ENCODE results near the gene SHISA9. TPM values are rescaled to one million over a fixed set of nuclear protein-coding genes. Genes with fewer than 3 reads are reported as not detected.
A peak's percentile ranks its signal among the peaks of the same experiment; 100 is the strongest.

Gene SHISA9
- total RNA-seq, 2 experiments from 2014 or later, result 0.02 TPM; not detected in 1

GRCh38 chr16:12901204-12901596 lies 198 bp upstream of the SHISA9 start:
- Mint-ChIP-seq H3K36me3 (ENCODE audit: low read depth) (no peaks in the 10 kb centered on the region), H3K27ac (no peak overlapping the region), H3K4me1 (peaks cover 7% of the 10 kb centered on the region), H3K9me3 (ENCODE audit: low read depth) (no peaks in the 10 kb centered on the region), H3K27me3 (peaks cover 64% of the 10 kb centered on the region), H3K4me3 (no peak overlapping the region)
- intact Hi-C loops (cut with DNase I, micrococcal nuclease), result no loop called here
- peak; percentile 11 for DNase-seq
- ChIA-PET CTCF (no interaction called here), POLR2A (no interaction called here)
- no peak for ATAC-seq

- H3K27me3 Mint-ChIP-seq, result peaks cover 61% of the 10 kb centered on the region
- DNase-seq, result peak; percentile 5
- no peak for ATAC-seq
- CTCF ChIA-PET, result interaction anchor here (0.8 to 1.4 kb wide), 2 partner anchors 81 to 449 kb away, joined by 3 read pairs; no protein-coding TSS in a partner anchor
- no peaks in the 10 kb centered on the region for H3K36me3 Mint-ChIP-seq (ENCODE audit: low read depth)
- H3K4me1 Mint-ChIP-seq, result peaks cover 7% of the 10 kb centered on the region
- no peaks in the 10 kb centered on the region for H3K9me3 Mint-ChIP-seq (ENCODE audit: low read depth)
- H3K4me3 Mint-ChIP-seq, result no peak overlapping the region
- POLR2A ChIA-PET, result no interaction called here
- no peak overlapping the region for H3K27ac Mint-ChIP-seq
- intact Hi-C loops (cut with DNase I, micrococcal nuclease), result no loop called here
Measured at GRCh38 chr16:12902511-12903372, 1.3 kb downstream of the SHISA9 start.

- POLR2A ChIA-PET, result no interaction called here
- CTCF ChIA-PET, result interaction anchor here (0.6 to 1.4 kb wide), 3 partner anchors 9 to 449 kb away, joined by 3 to 5 read pairs (median 3); no protein-coding TSS in a partner anchor
- Mint-ChIP-seq H3K27me3 (peaks cover 65% of the 10 kb centered on the region), H3K9me3 (ENCODE audit: low read depth) (no peaks in the 10 kb centered on the region), H3K36me3 (ENCODE audit: low read depth) (no peaks in the 10 kb centered on the region), H3K4me3 (no peak overlapping the region), H3K27ac (no peak overlapping the region), H3K4me1 (peaks cover 7% of the 10 kb centered on the region)
- ATAC-seq (no peak), DNase-seq (peak; percentile 5)
- intact Hi-C loops (cut with DNase I, micrococcal nuclease), result no loop called here
Measured at GRCh38 chr16:12903407-12904328, 2.3 kb downstream of the SHISA9 start.

- Mint-ChIP-seq H3K4me3 (no peak overlapping the region), H3K4me1 (peaks cover 7% of the 10 kb centered on the region), H3K36me3 (ENCODE audit: low read depth) (no peaks in the 10 kb centered on the region), H3K9me3 (ENCODE audit: low read depth) (no peaks in the 10 kb centered on the region), H3K27ac (no peak overlapping the region), H3K27me3 (peaks cover 61% of the 10 kb centered on the region)
- intact Hi-C loops (cut with DNase I, micrococcal nuclease), result no loop called here
- DNase-seq (no peak), ATAC-seq (no peak)
- CTCF ChIA-PET, result interaction anchor here (0.6 kb wide), 1 partner anchor 10 kb away, joined by 5 read pairs; no protein-coding TSS in a partner anchor
- POLR2A ChIA-PET, result no interaction called here
Measured at GRCh38 chr16:12904329-12904671, 2.9 kb downstream of the SHISA9 start.

- H3K4me3 Mint-ChIP-seq, result no peak overlapping the region
- ATAC-seq, result no peak
- intact Hi-C loops (cut with DNase I, micrococcal nuclease), result loop anchor here in 1 of 2 experiments (2.0 kb wide), 2 partner anchors 333 to 451 kb away; no protein-coding TSS in a partner anchor
Measured at GRCh38 chr16:12906271-12906670, 4.9 kb downstream of the SHISA9 start.

GRCh38 chr16:12906765-12907516 lies 5.5 kb downstream of the SHISA9 start:
- no peak overlapping the region for H3K27ac Mint-ChIP-seq
- peaks cover 55% of the 10 kb centered on the region for H3K27me3 Mint-ChIP-seq
- ATAC-seq, result no peak
- intact Hi-C loops (cut with DNase I, micrococcal nuclease), result loop anchor here in 1 of 2 experiments (2.0 kb wide), 2 partner anchors 334 to 452 kb away; no protein-coding TSS in a partner anchor
- no peak overlapping the region for H3K4me3 Mint-ChIP-seq
- CTCF ChIA-PET, result interaction anchor here (0.6 to 1.5 kb wide), 5 partner anchors 61 to 812 kb away, joined by 3 to 6 read pairs (median 5); no protein-coding TSS in a partner anchor
- no peak for DNase-seq
- H3K9me3 Mint-ChIP-seq (ENCODE audit: low read depth), result no peaks in the 10 kb centered on the region
- peaks cover 7% of the 10 kb centered on the region for H3K4me1 Mint-ChIP-seq
- no peaks in the 10 kb centered on the region for H3K36me3 Mint-ChIP-seq (ENCODE audit: low read depth)
- POLR2A ChIA-PET, result no interaction called here

More at GRCh38 chr16:12906271-12906670, 4.9 kb downstream of the SHISA9 start:
- no peak for DNase-seq
- peaks cover 7% of the 10 kb centered on the region for H3K4me1 Mint-ChIP-seq
- CTCF ChIA-PET, result no interaction called here
- no peaks in the 10 kb centered on the region for H3K36me3 Mint-ChIP-seq (ENCODE audit: low read depth)
- no peaks in the 10 kb centered on the region for H3K9me3 Mint-ChIP-seq (ENCODE audit: low read depth)
- H3K27me3 Mint-ChIP-seq, result peaks cover 53% of the 10 kb centered on the region
- POLR2A ChIA-PET, result no interaction called here
- H3K27ac Mint-ChIP-seq, result no peak overlapping the region

GRCh38 chr16:12907670-12908233 lies 6.4 kb downstream of the SHISA9 start:
- ChIA-PET POLR2A (no interaction called here), CTCF (interaction anchor here (0.6 to 1.5 kb wide), 7 partner anchors 62 to 813 kb away, joined by 3 to 6 read pairs (median 5); no protein-coding TSS in a partner anchor)
- peaks cover 49% of the 10 kb centered on the region for H3K27me3 Mint-ChIP-seq
- H3K27ac Mint-ChIP-seq, result no peak overlapping the region
- H3K9me3 Mint-ChIP-seq (ENCODE audit: low read depth), result no peaks in the 10 kb centered on the region
- DNase-seq, result peak; percentile 24
- H3K4me1 Mint-ChIP-seq, result peaks cover 1% of the 10 kb centered on the region
- no peaks in the 10 kb centered on the region for H3K36me3 Mint-ChIP-seq (ENCODE audit: low read depth)
- H3K4me3 Mint-ChIP-seq, result no peak overlapping the region
- ATAC-seq, result no peak
- intact Hi-C loops (cut with DNase I, micrococcal nuclease), result loop anchor here in 1 of 2 experiments (2.0 kb wide), 2 partner anchors 335 to 453 kb away; no protein-coding TSS in a partner anchor

- intact Hi-C loops (cut with DNase I, micrococcal nuclease), result no loop called here
- Mint-ChIP-seq H3K9me3 (ENCODE audit: low read depth) (no peaks in the 10 kb centered on the region), H3K36me3 (ENCODE audit: low read depth) (no peaks in the 10 kb centered on the region), H3K4me3 (no peak overlapping the region), H3K4me1 (no peaks in the 10 kb centered on the region), H3K27ac (no peak overlapping the region), H3K27me3 (peaks cover 20% of the 10 kb centered on the region)
- no peak for ATAC-seq
- ChIA-PET POLR2A (no interaction called here), CTCF (interaction anchor here (1.3 kb wide), 1 partner anchor 10 kb away, joined by 4 read pairs; no protein-coding TSS in a partner anchor)
- DNase-seq, result no peak
Measured at GRCh38 chr16:12917246-12917645, 15.8 kb downstream of the SHISA9 start.

- Mint-ChIP-seq H3K4me3 (no peak overlapping the region), H3K27me3 (peaks cover 20% of the 10 kb centered on the region), H3K27ac (no peak overlapping the region), H3K36me3 (ENCODE audit: low read depth) (no peaks in the 10 kb centered on the region), H3K4me1 (no peaks in the 10 kb centered on the region), H3K9me3 (ENCODE audit: low read depth) (no peaks in the 10 kb centered on the region)
- CTCF ChIA-PET, result no interaction called here
- no peak for ATAC-seq
- intact Hi-C loops (cut with DNase I, micrococcal nuclease), result no loop called here
- no peak for DNase-seq
- POLR2A ChIA-PET, result no interaction called here
Measured at GRCh38 chr16:12917653-12918052, 16.3 kb downstream of the SHISA9 start.

GRCh38 chr16:12920739-12921138 lies 19.3 kb downstream of the SHISA9 start:
- intact Hi-C loops (cut with DNase I, micrococcal nuclease), result no loop called here
- H3K4me1 Mint-ChIP-seq, result no peaks in the 10 kb centered on the region
- ATAC-seq, result no peak

More at GRCh38 chr16:12920739-12921138, 19.3 kb downstream of the SHISA9 start:
- H3K9me3 Mint-ChIP-seq (ENCODE audit: low read depth), result no peaks in the 10 kb centered on the region
- no peak overlapping the region for H3K27ac Mint-ChIP-seq
- no peak for DNase-seq
- H3K4me3 Mint-ChIP-seq, result no peak overlapping the region
- H3K27me3 Mint-ChIP-seq, result peaks cover 15% of the 10 kb centered on the region
- no peaks in the 10 kb centered on the region for H3K36me3 Mint-ChIP-seq (ENCODE audit: low read depth)
- POLR2A ChIA-PET, result no interaction called here
- CTCF ChIA-PET, result no interaction called here
